Measurements from ENCODE around the gene CPNE5. TPM values are rescaled to one million over a fixed set of nuclear protein-coding genes. Genes with fewer than 3 reads are reported as not detected.
A peak's percentile ranks its signal among the peaks of the same experiment; 100 is the strongest.

Gene CPNE5
- total and polyA plus RNA-seq, 9 of the 15 experiments (the other 6 are each of a cell fraction or from before 2014, with no cell fraction given) = 0.14 to 1.0 (median 0.46) TPM; not detected in 2

- TF ChIP-seq ZBTB40 (IDR thresholded peaks at IDR 0.05) (no peak), ZBTB40 (CRISPR knock-in tag; IDR thresholded peaks at IDR 0.05) (no peak), TAF15 (IDR thresholded peaks at IDR 0.05; ENCODE audit: low read depth, low read length) (no peak), DIDO1 (tag; IDR thresholded peaks at IDR 0.05; ENCODE audit: low read depth) (no peak), MXD1 (CRISPR knock-in tag; IDR thresholded peaks at IDR 0.05; ENCODE audit: borderline replicate concordance, poor library complexity, severe bottlenecking) (peak; percentile 69), CEBPG (CRISPR knock-in tag; IDR thresholded peaks at IDR 0.05) (no peak), CEBPG (tag; conservative IDR thresholded peaks at IDR 0.05 in 1 of 2, IDR thresholded peaks at IDR 0.05 in 1 of 2) (no peak), NFE2 (IDR thresholded peaks at IDR 0.05; ENCODE audit: low read depth) (no peak; the same call in 1 of the 2 replicates), ZNF184 (CRISPR knock-in tag; IDR thresholded peaks at IDR 0.05) (no peak), SIN3B (IDR thresholded peaks at IDR 0.05; ENCODE audit: low read depth) (no peak), PBX2 (CRISPR knock-in tag; IDR thresholded peaks at IDR 0.05; ENCODE audit: low read depth) (no peak), PBX2 (tag; conservative IDR thresholded peaks at IDR 0.05; ENCODE audit: low read depth) (peak; percentile 65), SMARCE1 (IDR thresholded peaks at IDR 0.05) (peak; percentile 84), CCAR2 (IDR thresholded peaks at IDR 0.05; ENCODE audit: low read depth, low read length) (0 out of 2 replicates have a peak, but pooled peaks have one; percentile 20), ESRRB (CRISPR knock-in tag; IDR thresholded peaks at IDR 0.05; ENCODE audit: borderline replicate concordance) (no peak), PURB (CRISPR knock-in tag; IDR thresholded peaks at IDR 0.05; ENCODE audit: low read depth) (no peak)
These were observed 9.6 kb upstream of the CPNE5 start (continued) for GRCh38 chr6:36848658-36849441.
